ENCODE data around the gene C6orf52.

GRCh38 chr6:10719964-10720264 is 25.5 kb upstream of the C6orf52 start:
- TF ChIP-seq RFX1 (IDR thresholded peaks at IDR 0.05) (no peak), NFYB (IDR thresholded peaks at IDR 0.05; ENCODE audit: extremely low read depth, insufficient read length) (no peak), XRCC4 (IDR thresholded peaks at IDR 0.05; ENCODE audit: extremely low read depth, insufficient read depth, insufficient read length) (no peak), POLR2A (conservative IDR thresholded peaks at IDR 0.05) (no peak), CTCF (IDR thresholded peaks at IDR 0.05 in 2 of 3, conservative IDR thresholded peaks at IDR 0.05 in 1 of 3; ENCODE audit: insufficient read depth in 2 of 3, low read depth in 1 of 3, low read length in 3 of 3) (no peak), TFAM (CRISPR knock-in tag; conservative IDR thresholded peaks at IDR 0.05) (no peak), NFRKB (IDR thresholded peaks at IDR 0.05; ENCODE audit: low read depth) (no peak), PYGO2 (tag; IDR thresholded peaks at IDR 0.05) (no peak), TARDBP (IDR thresholded peaks at IDR 0.05) (no peak), TCF7L2 (IDR thresholded peaks at IDR 0.05; ENCODE audit: low read depth, low read length) (no peak)
- TF ChIP-seq, protein P1, sequence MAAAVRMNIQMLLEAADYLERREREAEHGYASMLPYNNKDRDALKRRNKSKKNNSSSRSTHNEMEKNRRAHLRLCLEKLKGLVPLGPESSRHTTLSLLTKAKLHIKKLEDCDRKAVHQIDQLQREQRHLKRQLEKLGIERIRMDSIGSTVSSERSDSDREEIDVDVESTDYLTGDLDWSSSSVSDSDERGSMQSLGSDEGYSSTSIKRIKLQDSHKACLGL (CRISPR knock-in tag; IDR thresholded peaks at IDR 0.05; ENCODE audit: borderline replicate concordance, poor library complexity, severe bottlenecking): no peak
- TF ChIP-seq, protein P2, sequence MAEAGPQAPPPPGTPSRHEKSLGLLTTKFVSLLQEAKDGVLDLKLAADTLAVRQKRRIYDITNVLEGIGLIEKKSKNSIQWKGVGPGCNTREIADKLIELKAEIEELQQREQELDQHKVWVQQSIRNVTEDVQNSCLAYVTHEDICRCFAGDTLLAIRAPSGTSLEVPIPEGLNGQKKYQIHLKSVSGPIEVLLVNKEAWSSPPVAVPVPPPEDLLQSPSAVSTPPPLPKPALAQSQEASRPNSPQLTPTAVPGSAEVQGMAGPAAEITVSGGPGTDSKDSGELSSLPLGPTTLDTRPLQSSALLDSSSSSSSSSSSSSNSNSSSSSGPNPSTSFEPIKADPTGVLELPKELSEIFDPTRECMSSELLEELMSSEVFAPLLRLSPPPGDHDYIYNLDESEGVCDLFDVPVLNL (CRISPR knock-in tag; IDR thresholded peaks at IDR 0.05; ENCODE audit: low read depth): no peak
